ENCODE measurements around the gene CKMT1A. TPM values are rescaled to one million over a fixed set of nuclear protein-coding genes. Genes with fewer than 3 reads are reported as not detected.
"Not testable (repeated sequence)": the region's sequence is repeated elsewhere in the genome, so short reads cannot be mapped to it uniquely, and the experiment has no call there.

CKMT1A gene
- polyA plus RNA-seq (2012; rRNA removed): 1.2 and 1.7 TPM in 2 replicates
- 1.2 and 2.4 TPM in 2 replicates for polyA plus RNA-seq (2012; cell fraction: cytosol; rRNA removed)
- 1.8 and 3.1 TPM in 2 replicates for polyA plus RNA-seq (2012; cell fraction: nucleus; rRNA removed)

DNA sequence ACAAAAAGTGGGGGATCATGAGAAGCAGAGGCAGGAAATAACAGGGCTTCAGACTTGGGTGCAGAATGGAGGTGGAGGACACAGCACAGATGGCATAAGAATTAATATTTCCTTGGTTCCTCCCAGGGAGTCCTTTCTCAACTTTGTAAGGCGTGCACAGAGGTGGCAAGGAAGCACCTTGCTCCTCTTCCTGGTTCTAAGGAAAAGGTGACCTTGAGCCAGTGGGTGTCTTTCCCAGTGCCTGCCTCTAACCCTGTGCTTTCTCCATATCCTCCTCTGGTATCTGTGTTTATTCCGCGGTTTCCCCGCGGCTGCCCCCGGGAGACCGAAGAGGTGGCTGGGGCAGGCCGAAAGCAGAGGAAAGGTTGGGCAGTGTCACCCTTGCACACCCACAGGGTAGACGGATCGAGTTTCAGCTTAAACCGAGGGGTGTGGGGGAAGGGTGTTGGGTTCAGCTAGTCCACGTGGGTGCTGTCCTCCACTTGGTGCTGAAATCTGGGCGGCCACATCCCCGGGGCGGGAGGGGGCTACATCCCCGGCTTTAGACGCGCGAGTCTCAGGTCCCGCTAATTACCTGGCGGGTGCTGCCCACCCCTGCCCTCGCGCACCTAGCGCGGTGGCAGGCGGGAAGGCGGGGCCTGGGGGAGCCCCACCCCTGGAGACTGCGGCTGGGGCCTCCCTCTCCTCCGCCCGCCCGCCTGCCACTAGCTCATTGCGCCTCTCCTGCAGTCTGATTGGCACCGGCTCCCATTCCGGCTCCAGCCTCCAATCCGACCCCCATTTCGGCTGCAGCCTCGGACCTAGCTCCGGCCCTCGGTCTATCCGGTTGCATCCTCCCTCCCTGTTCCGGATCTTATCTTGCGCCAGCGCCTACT lies at the start of gene CKMT1A:
Gene CKMT1A (plus strand): TSS at position 712 of the 875 bp plus-strand sequence. CDS start 192 bp downstream, outside the sequence.
- H3F3A ChIP-seq (replicated peaks; ENCODE audit: insufficient read depth); H3K9me2 ChIP-seq; H3K27me3 ChIP-seq (ENCODE audit: insufficient read depth); H3K4me2 ChIP-seq; H3K4me1 ChIP-seq (ENCODE audit: control insufficient read depth in 1 of 2, insufficient read depth in 2 of 2, low read depth in 1 of 2, low read length in 1 of 2); H3K36me3 ChIP-seq (replicated peaks in 1 of 2; ENCODE audit: control insufficient read depth in 1 of 2, insufficient read depth in 2 of 2, low read length in 1 of 2); H3K9ac ChIP-seq; H2AFZ ChIP-seq (ENCODE audit: low read depth); H3K4me3 ChIP-seq (ENCODE audit: low read depth in 2 of 2, low read length in 1 of 2); POLR2A ChIA-PET; CTCF ChIA-PET; DNase-seq; H3K27ac ChIP-seq (ENCODE audit: low read depth in 2 of 2, low read length in 1 of 2); H3K79me2 ChIP-seq (ENCODE audit: insufficient read depth); H3K9me3 ChIP-seq; H4K20me1 ChIP-seq (ENCODE audit: insufficient read depth): not testable (repeated sequence)
- no CpG with 5 or more reads among the region's 43 CpGs for WGBS (ENCODE audit: low lambda C conversion rate)

- Histone ChIP-seq H2AFZ (ENCODE audit: low read depth) (no peak within 1 kb of the TSS), H3K9me3 (no peaks in the 10 kb centered on the region), H4K20me1 (ENCODE audit: insufficient read depth) (no peaks in the 10 kb centered on the region), H3K4me2 (no peak within 1 kb of the TSS), H3F3A (replicated peaks; ENCODE audit: insufficient read depth) (no peaks in the 10 kb centered on the region), H3K36me3 (replicated peaks in 1 of 2; ENCODE audit: control insufficient read depth in 1 of 2, insufficient read depth in 2 of 2, low read length in 1 of 2) (no peaks in the 10 kb centered on the region), H3K27me3 (ENCODE audit: insufficient read depth) (no peaks in the 10 kb centered on the region), H3K9me2 (no peaks in the 10 kb centered on the region), H3K4me3 (ENCODE audit: low read depth in 2 of 2, low read length in 1 of 2) (no peak within 1 kb of the TSS), H3K79me2 (ENCODE audit: insufficient read depth) (no peaks in the 10 kb centered on the region), H3K9ac (no peak within 1 kb of the TSS), H3K4me1 (ENCODE audit: control insufficient read depth in 1 of 2, insufficient read depth in 2 of 2, low read depth in 1 of 2, low read length in 1 of 2) (no peaks in the 10 kb centered on the region), H3K27ac (ENCODE audit: low read depth in 2 of 2, low read length in 1 of 2) (no peak within 1 kb of the TSS)
- 98% methylated on average over 72 of the region's 85 CpGs for WGBS (ENCODE audit: low lambda C conversion rate)
- DNase-seq: no peak
- TF ChIP-seq CHD2 (IDR thresholded peaks at IDR 0.05; ENCODE audit: low read length, partially characterized antibody) (no peak), TAF1 (IDR thresholded peaks at IDR 0.05; ENCODE audit: borderline replicate concordance, low read depth, low read length) (no peak), NFIC (IDR thresholded peaks at IDR 0.05; ENCODE audit: borderline replicate concordance) (no peak), FOSL2 (IDR thresholded peaks at IDR 0.05; ENCODE audit: borderline replicate concordance, low read depth) (no peak), ZBTB33 (IDR thresholded peaks at IDR 0.05; ENCODE audit: borderline replicate concordance, low read depth) (no peak), TCF12 (IDR thresholded peaks at IDR 0.05) (no peak), MXI1 (IDR thresholded peaks at IDR 0.05; ENCODE audit: low read depth, low read length) (no peak), RFX5 (IDR thresholded peaks at IDR 0.05; ENCODE audit: low read length) (no peak), EP300 (IDR thresholded peaks at IDR 0.05; ENCODE audit: borderline replicate concordance in 1 of 2, low read depth in 1 of 2, low read length in 1 of 2) (no peak), ELF1 (IDR thresholded peaks at IDR 0.05) (no peak), RAD21 (IDR thresholded peaks at IDR 0.05; ENCODE audit: low read length) (no peak), RXRA (IDR thresholded peaks at IDR 0.05; ENCODE audit: borderline replicate concordance, low read depth) (no peak)
- TF ChIP-seq, protein P1, sequence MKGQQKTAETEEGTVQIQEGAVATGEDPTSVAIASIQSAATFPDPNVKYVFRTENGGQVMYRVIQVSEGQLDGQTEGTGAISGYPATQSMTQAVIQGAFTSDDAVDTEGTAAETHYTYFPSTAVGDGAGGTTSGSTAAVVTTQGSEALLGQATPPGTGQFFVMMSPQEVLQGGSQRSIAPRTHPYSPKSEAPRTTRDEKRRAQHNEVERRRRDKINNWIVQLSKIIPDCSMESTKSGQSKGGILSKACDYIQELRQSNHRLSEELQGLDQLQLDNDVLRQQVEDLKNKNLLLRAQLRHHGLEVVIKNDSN (IDR thresholded peaks at IDR 0.05; ENCODE audit: borderline replicate concordance, low read depth): no peak
- TF ChIP-seq, protein P2, sequence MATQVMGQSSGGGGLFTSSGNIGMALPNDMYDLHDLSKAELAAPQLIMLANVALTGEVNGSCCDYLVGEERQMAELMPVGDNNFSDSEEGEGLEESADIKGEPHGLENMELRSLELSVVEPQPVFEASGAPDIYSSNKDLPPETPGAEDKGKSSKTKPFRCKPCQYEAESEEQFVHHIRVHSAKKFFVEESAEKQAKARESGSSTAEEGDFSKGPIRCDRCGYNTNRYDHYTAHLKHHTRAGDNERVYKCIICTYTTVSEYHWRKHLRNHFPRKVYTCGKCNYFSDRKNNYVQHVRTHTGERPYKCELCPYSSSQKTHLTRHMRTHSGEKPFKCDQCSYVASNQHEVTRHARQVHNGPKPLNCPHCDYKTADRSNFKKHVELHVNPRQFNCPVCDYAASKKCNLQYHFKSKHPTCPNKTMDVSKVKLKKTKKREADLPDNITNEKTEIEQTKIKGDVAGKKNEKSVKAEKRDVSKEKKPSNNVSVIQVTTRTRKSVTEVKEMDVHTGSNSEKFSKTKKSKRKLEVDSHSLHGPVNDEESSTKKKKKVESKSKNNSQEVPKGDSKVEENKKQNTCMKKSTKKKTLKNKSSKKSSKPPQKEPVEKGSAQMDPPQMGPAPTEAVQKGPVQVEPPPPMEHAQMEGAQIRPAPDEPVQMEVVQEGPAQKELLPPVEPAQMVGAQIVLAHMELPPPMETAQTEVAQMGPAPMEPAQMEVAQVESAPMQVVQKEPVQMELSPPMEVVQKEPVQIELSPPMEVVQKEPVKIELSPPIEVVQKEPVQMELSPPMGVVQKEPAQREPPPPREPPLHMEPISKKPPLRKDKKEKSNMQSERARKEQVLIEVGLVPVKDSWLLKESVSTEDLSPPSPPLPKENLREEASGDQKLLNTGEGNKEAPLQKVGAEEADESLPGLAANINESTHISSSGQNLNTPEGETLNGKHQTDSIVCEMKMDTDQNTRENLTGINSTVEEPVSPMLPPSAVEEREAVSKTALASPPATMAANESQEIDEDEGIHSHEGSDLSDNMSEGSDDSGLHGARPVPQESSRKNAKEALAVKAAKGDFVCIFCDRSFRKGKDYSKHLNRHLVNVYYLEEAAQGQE (IDR thresholded peaks at IDR 0.05; ENCODE audit: low read depth, low read length): no peak
- TF ChIP-seq, protein P3, sequence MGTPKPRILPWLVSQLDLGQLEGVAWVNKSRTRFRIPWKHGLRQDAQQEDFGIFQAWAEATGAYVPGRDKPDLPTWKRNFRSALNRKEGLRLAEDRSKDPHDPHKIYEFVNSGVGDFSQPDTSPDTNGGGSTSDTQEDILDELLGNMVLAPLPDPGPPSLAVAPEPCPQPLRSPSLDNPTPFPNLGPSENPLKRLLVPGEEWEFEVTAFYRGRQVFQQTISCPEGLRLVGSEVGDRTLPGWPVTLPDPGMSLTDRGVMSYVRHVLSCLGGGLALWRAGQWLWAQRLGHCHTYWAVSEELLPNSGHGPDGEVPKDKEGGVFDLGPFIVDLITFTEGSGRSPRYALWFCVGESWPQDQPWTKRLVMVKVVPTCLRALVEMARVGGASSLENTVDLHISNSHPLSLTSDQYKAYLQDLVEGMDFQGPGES (IDR thresholded peaks at IDR 0.05; ENCODE audit: low read depth, low read length): no peak
- ChIA-PET POLR2A (no interaction called here), CTCF (interaction anchor here (0.7 kb wide), 1 partner anchor 46 kb away, joined by 3 read pairs; no protein-coding TSS in a partner anchor)
Observed at GRCh38 chr15:43648649-43649429, 44.8 kb upstream of the CKMT1A start, which contains the start of gene CATSPER2. TSS of gene CATSPER2 (minus strand) at chr15:43648844. CDS start at chr15:43648061, 783 bp downstream.
